Natural killer cell (primary cell): ENCODE results near the gene TOP3B. TPM values are rescaled to one million over a fixed set of nuclear protein-coding genes. Genes with fewer than 3 reads are reported as not detected.

Experiments used
- ATAC-seq, 3 donors: fragments of 150-1000 bp in 2 of 3; fragments of 200-7000 bp in 1 of 3; cut with Tn5 transposase; 1 replicate in 1 of 3; 2 replicates in 2 of 3; pipeline ENCODE4 v1.10.0; 2021; ENCODE audit warnings: mild to moderate bottlenecking in 2 of 3, moderate library complexity in 2 of 3
- DNase-seq, 2 donors: peaks; one replicate each; pipeline versions ENCODE4 v3.0.0 to v3.0.0-alpha.2; 2013 to 2021; ENCODE audit warnings: mixed read lengths in 1 of 2
- H3K27ac ChIP-seq: one replicate; pipeline ENCODE4 v1.5.1; 2013; ENCODE audit warnings: mild to moderate bottlenecking, low read length
- H3K27me3 ChIP-seq: one replicate; pipeline ENCODE4 v1.6.1; 2013; ENCODE audit warnings: low read length; ENCODE audit not compliant: control insufficient read depth, insufficient read depth
- H3K36me3 ChIP-seq: one replicate; pipeline ENCODE4 v1.6.1; 2013; ENCODE audit warnings: low read length; ENCODE audit not compliant: control insufficient read depth, insufficient read depth
- H3K4me1 ChIP-seq: one replicate; pipeline ENCODE4 v1.6.1; 2013; ENCODE audit warnings: low read length; ENCODE audit not compliant: control insufficient read depth, insufficient read depth
- H3K4me3 ChIP-seq: one replicate; pipeline ENCODE4 v1.5.1; 2013; ENCODE audit warnings: low read length
- H3K9me3 ChIP-seq: one replicate; pipeline ENCODE4 v1.6.1; 2013; ENCODE audit warnings: low read length; ENCODE audit not compliant: control insufficient read depth, insufficient read depth
- H3K27ac Mint-ChIP-seq, 2 donors: one replicate each; pipeline ENCODE4 v1.8.0; 2022; ENCODE audit warnings: mild to moderate bottlenecking in 2 of 2, mixed read lengths in 2 of 2, moderate library complexity in 1 of 2
- H3K27me3 Mint-ChIP-seq, 2 donors: one replicate each; pipeline ENCODE4 v1.8.0; 2022; ENCODE audit warnings: low read depth in 2 of 2, mixed read lengths in 2 of 2
- H3K36me3 Mint-ChIP-seq: one replicate; pipeline ENCODE4 v1.8.0; 2022; ENCODE audit warnings: mixed read lengths
- H3K4me1 Mint-ChIP-seq, 2 donors: one replicate each; pipeline ENCODE4 v1.8.0; 2022; ENCODE audit warnings: mixed read lengths in 2 of 2
- H3K4me3 Mint-ChIP-seq: one replicate; pipeline ENCODE4 v1.8.0; 2022; ENCODE audit warnings: mild to moderate bottlenecking, moderate library complexity, mixed read lengths
- H3K9me3 Mint-ChIP-seq, 2 donors: one replicate each; pipeline ENCODE4 v1.8.0; 2022; ENCODE audit warnings: mixed read lengths in 2 of 2
- CTCF ChIP-seq: fragments of 200-600 bp; IDR thresholded peaks from one replicate; pipeline ENCODE4 v1.8.0; 2022; ENCODE audit warnings: antibody characterized with exemption
- WGBS: methylation state at CpG from one replicate; pipeline ENCODE4 v1.1.7; 2013; ENCODE audit warnings: missing lambda C conversion rate; ENCODE audit not compliant: insufficient coverage; 5-methylcytosine and 5-hydroxymethylcytosine counted together
- intact Hi-C: fragments of 100-400 bp; cut with micrococcal nuclease; formaldehyde crosslinking; loops from one replicate; pipeline ENCODE4 v1.14.2; 2022
- total RNA-seq, 4 donors: library from RNA; stranded (reverse); fragments of 120-200 nt in 1 of 4; gene quantifications; one replicate each; pipeline versions ENCODE4 v1.2.3 to v1.2.4, GENCODE V29; 2013 to 2022

TOP3B gene
- total RNA-seq, 3 donors from 2014 or later (not counting 1 experiment from before 2014, with no cell fraction given): 45.8 to 66.0 (median 62.7) TPM

GRCh38 chr22:21921184-21921721, 61.3 kb downstream of the TOP3B start:
- no peaks in the 10 kb centered on the region for H3K4me1 Mint-ChIP-seq
- no peak overlapping the region for H3K27ac Mint-ChIP-seq
- H3K27me3 Mint-ChIP-seq: no peaks in the 10 kb centered on the region
- H3K9me3 Mint-ChIP-seq: no peaks in the 10 kb centered on the region
- DNase-seq: no peak
- intact Hi-C loops: no loop called here
- 93% methylated on average over 13 of the region's 13 CpGs for WGBS
- H3K36me3 Mint-ChIP-seq: no peaks in the 10 kb centered on the region
- no peak for TF ChIP-seq CTCF
- no peaks in the 10 kb centered on the region for H3K27me3 ChIP-seq
- H3K4me3 Mint-ChIP-seq: no peak overlapping the region
- ATAC-seq: no peak
- no peak overlapping the region for H3K4me3 ChIP-seq
- H3K36me3 ChIP-seq: no peaks in the 10 kb centered on the region
- no peaks in the 10 kb centered on the region for H3K9me3 ChIP-seq
- no peak overlapping the region for H3K27ac ChIP-seq
- no peaks in the 10 kb centered on the region for H3K4me1 ChIP-seq

GRCh38 chr22:21920341-21921183, 62.0 kb downstream of the TOP3B start:
- no peaks in the 10 kb centered on the region for H3K27me3 ChIP-seq
- H3K27me3 Mint-ChIP-seq: no peaks in the 10 kb centered on the region
- WGBS: 94% methylated on average over 16 of the region's 16 CpGs
- H3K4me1 ChIP-seq: no peaks in the 10 kb centered on the region
- H3K9me3 Mint-ChIP-seq: no peaks in the 10 kb centered on the region
- no peak overlapping the region for H3K27ac ChIP-seq
- no peak for ATAC-seq
- DNase-seq: no peak
- intact Hi-C loops: no loop called here
- H3K27ac Mint-ChIP-seq: no peak overlapping the region
- H3K36me3 ChIP-seq: no peaks in the 10 kb centered on the region
- no peak for TF ChIP-seq CTCF
- no peaks in the 10 kb centered on the region for H3K9me3 ChIP-seq
- H3K36me3 Mint-ChIP-seq: no peaks in the 10 kb centered on the region
- no peaks in the 10 kb centered on the region for H3K4me1 Mint-ChIP-seq
- no peak overlapping the region for H3K4me3 Mint-ChIP-seq
- H3K4me3 ChIP-seq: no peak overlapping the region

- H3K27me3 Mint-ChIP-seq: no peaks in the 10 kb centered on the region
- no peak overlapping the region for H3K4me3 Mint-ChIP-seq
- H3K9me3 Mint-ChIP-seq: no peaks in the 10 kb centered on the region
- H3K27ac Mint-ChIP-seq: no peak overlapping the region
- Histone ChIP-seq H3K27ac (no peak overlapping the region), H3K27me3 (no peaks in the 10 kb centered on the region), H3K36me3 (no peaks in the 10 kb centered on the region), H3K9me3 (no peaks in the 10 kb centered on the region), H3K4me3 (no peak overlapping the region), H3K4me1 (no peaks in the 10 kb centered on the region)
- no peaks in the 10 kb centered on the region for H3K36me3 Mint-ChIP-seq
- TF ChIP-seq CTCF: no peak
- no peak for ATAC-seq
- H3K4me1 Mint-ChIP-seq: no peaks in the 10 kb centered on the region
- intact Hi-C loops: no loop called here
- 95% methylated on average over 20 of the region's 20 CpGs for WGBS
- no peak for DNase-seq
Measured at GRCh38 chr22:21919526-21920307, 62.9 kb downstream of the TOP3B start.
